ENCODE results near the gene OR7A5. TPM values are rescaled to one million over a fixed set of nuclear protein-coding genes. Genes with fewer than 3 reads are reported as not detected.
"Not testable (repeated sequence)": the region's sequence is repeated elsewhere in the genome, so short reads cannot be mapped to it uniquely, and the experiment has no call there.

OR7A5 gene
- total RNA-seq, 1 donor from 2014 or later: 0.74 TPM

GRCh38 chr19:14782626-14783409, 52.2 kb downstream of the OR7A5 start:
- H3K36me3 ChIP-seq: no peaks in the 10 kb centered on the region
- H3K27ac ChIP-seq: no peak overlapping the region
- TF ChIP-seq POLR2A (IDR thresholded peaks at IDR 0.05) (no peak), CTCF (IDR thresholded peaks at IDR 0.05) (no peak), POLR2AphosphoS5 (IDR thresholded peaks at IDR 0.05; ENCODE audit: insufficient read depth in 1 of 2, low read depth in 1 of 2) (no peak)
- no peak overlapping the region for H3K4me3 ChIP-seq
- H3K4me1 ChIP-seq: no peaks in the 10 kb centered on the region
- intact Hi-C loops (cut with DNase I): no loop called here
- H3K27me3 ChIP-seq: no peaks in the 10 kb centered on the region
- DNase-seq (ENCODE audit: extremely low spot score in 2 of 2): no peak
- H3K9me3 ChIP-seq: no peaks in the 10 kb centered on the region

GRCh38 chr19:14781713-14782536, 53.1 kb downstream of the OR7A5 start:
- H3K36me3 ChIP-seq; H3K4me1 ChIP-seq; H3K27ac ChIP-seq; intact Hi-C loops (cut with DNase I); H3K9me3 ChIP-seq; H3K4me3 ChIP-seq; DNase-seq (ENCODE audit: extremely low spot score in 2 of 2); H3K27me3 ChIP-seq: not testable (repeated sequence)

- intact Hi-C loops (cut with DNase I); H3K27ac ChIP-seq; H3K27me3 ChIP-seq; H3K36me3 ChIP-seq; DNase-seq (ENCODE audit: extremely low spot score in 2 of 2); H3K4me1 ChIP-seq; H3K9me3 ChIP-seq; H3K4me3 ChIP-seq: not testable (repeated sequence)
These were observed 54.3 kb downstream of the OR7A5 start for GRCh38 chr19:14780622-14781225.

GRCh38 chr19:14779151-14779550, 55.8 kb downstream of the OR7A5 start:
- TF ChIP-seq CTCF (IDR thresholded peaks at IDR 0.05) (no peak), POLR2A (IDR thresholded peaks at IDR 0.05) (no peak), POLR2AphosphoS5 (IDR thresholded peaks at IDR 0.05; ENCODE audit: insufficient read depth in 1 of 2, low read depth in 1 of 2) (no peak)
- Histone ChIP-seq H3K4me1 (no peaks in the 10 kb centered on the region), H3K27ac (no peak overlapping the region), H3K36me3 (no peaks in the 10 kb centered on the region), H3K4me3 (no peak overlapping the region), H3K9me3 (no peaks in the 10 kb centered on the region), H3K27me3 (no peaks in the 10 kb centered on the region)
- DNase-seq (ENCODE audit: extremely low spot score in 2 of 2): no peak
- intact Hi-C loops (cut with DNase I): no loop called here

- H3K4me3 ChIP-seq; H3K27me3 ChIP-seq; H3K36me3 ChIP-seq; intact Hi-C loops (cut with DNase I); DNase-seq (ENCODE audit: extremely low spot score in 2 of 2); H3K27ac ChIP-seq; H3K9me3 ChIP-seq; H3K4me1 ChIP-seq: not testable (repeated sequence)
These were observed 56.7 kb downstream of the OR7A5 start, which contains the start of gene ADGRE2 for GRCh38 chr19:14778110-14778845. ADGRE2 (minus strand) TSS chr19:14778560; CDS start chr19:14776756, 1,804 bp downstream.

- intact Hi-C loops (cut with DNase I); H3K36me3 ChIP-seq; H3K4me1 ChIP-seq; DNase-seq (ENCODE audit: extremely low spot score in 2 of 2); H3K27me3 ChIP-seq; H3K4me3 ChIP-seq; H3K27ac ChIP-seq; H3K9me3 ChIP-seq: not testable (repeated sequence)
These were observed 57.3 kb downstream of the OR7A5 start for GRCh38 chr19:14777645-14778044.

Small RNAs within 50 kb of the gene (small RNA-seq; reads per million reads assigned to genes)
- not detected for gene AC005255.1

Other genes with a start within 250 kb of the OR7A5 start
- not detected for gene ADGRE3, start 160.3 kb downstream of the OR7A5 start, total RNA-seq
- gene ZNF333, start 145.1 kb downstream of the OR7A5 start, total RNA-seq: 19.9 TPM
- gene ADGRE2, start 56.6 kb downstream of the OR7A5 start, total RNA-seq: 4.9 TPM
- 0.74 TPM for gene OR7C1, start within 50 bp of the OR7A5 start, total RNA-seq
- gene OR7A10, start 13.7 kb upstream of the OR7A5 start, total RNA-seq: not detected
- not detected for gene OR7A17, start 50.9 kb upstream of the OR7A5 start, total RNA-seq
- not detected for gene OR7C2, start 106.3 kb upstream of the OR7A5 start, total RNA-seq
- not detected for gene SLC1A6, start 144.7 kb upstream of the OR7A5 start, total RNA-seq
- gene CASP14, start 214.3 kb upstream of the OR7A5 start, total RNA-seq: 34.6 TPM
- gene OR1I1, start 247.0 kb upstream of the OR7A5 start, total RNA-seq: not detected